Adipose tissue (tissue), 3 donors: ENCODE measurements around the gene KIAA0232. TPM values are rescaled to one million over a fixed set of nuclear protein-coding genes. Genes with fewer than 3 reads are reported as not detected.
"Not testable (repeated sequence)": the region's sequence is repeated elsewhere in the genome, so short reads cannot be mapped to it uniquely, and the experiment has no call there.

Source experiments
- H3K27ac ChIP-seq: one replicate; pipeline ENCODE4 v1.5.1; 2013; ENCODE audit warnings: low read depth, low read length
- WGBS, 3 donors: extraction: QIAGEN DNeasy Blood & Tissue Kit; methylation state at CpG; one replicate each; pipeline ENCODE4 v1.1.7; 2013; 5-methylcytosine and 5-hydroxymethylcytosine counted together
- polyA plus RNA-seq, 3 donors: library from polyadenylated mRNA; stranded (reverse); fragments of 200-250 nt; gene quantifications; one replicate each; pipeline ENCODE4 v1.2.3, GENCODE V29; 2013
- donor health status: healthy with polysubstance abuse.
- donor health status: Bipolar disorder and iron deficiency.
- donor health status: healthy.

KIAA0232 gene
- polyA plus RNA-seq, 3 donors, result 3.8 to 9.8 (median 6.7) TPM

DNA sequence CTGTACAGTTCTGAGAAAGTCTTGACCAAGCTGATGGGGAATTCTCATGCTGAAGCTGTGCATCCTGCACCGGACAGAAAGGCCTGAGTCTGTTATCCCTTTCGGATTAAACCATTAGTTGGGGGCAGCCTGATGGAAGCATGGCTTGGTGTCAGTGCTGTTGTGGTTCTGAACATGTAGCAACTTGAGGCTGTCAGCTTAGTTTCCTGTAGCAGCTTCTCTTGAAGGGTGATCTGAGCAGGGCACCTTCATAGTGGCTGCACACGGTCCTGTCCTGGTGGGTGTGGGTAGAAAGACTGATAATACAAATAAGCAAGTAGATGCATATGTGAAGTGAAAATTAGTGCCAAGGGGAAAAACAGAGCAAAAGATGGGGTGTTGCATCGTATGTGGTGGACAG is 11.7 kb downstream of the KIAA0232 start:
- WGBS, 3 donors, result 82 to 85% (median 82%) methylated on average over 4 of the region's 4 CpGs
- no peak overlapping the region for H3K27ac ChIP-seq

DNA sequence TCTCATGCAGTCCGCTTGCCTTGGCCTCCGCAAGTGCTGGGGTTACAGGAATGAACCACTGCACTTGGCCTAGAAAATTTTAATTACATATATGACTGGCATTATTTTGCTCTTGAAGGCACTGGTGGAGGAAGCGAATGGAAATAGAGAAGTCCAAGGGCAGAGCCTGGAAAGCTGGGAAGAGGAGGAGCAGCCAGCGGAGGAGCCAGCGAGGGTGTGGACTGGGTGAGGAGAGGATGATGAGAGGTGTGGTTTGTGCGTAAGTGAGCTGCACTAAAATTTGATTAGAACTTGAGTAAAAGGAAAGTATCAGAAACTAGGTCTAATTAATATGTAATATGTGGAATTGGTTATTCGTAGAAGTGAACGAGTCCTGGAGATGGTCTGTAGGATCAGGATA is 13.3 kb downstream of the KIAA0232 start:
- no peak overlapping the region for H3K27ac ChIP-seq
- 95 to 98% (median 98%) methylated on average over 8 of the region's 8 CpGs for WGBS, 3 donors

DNA sequence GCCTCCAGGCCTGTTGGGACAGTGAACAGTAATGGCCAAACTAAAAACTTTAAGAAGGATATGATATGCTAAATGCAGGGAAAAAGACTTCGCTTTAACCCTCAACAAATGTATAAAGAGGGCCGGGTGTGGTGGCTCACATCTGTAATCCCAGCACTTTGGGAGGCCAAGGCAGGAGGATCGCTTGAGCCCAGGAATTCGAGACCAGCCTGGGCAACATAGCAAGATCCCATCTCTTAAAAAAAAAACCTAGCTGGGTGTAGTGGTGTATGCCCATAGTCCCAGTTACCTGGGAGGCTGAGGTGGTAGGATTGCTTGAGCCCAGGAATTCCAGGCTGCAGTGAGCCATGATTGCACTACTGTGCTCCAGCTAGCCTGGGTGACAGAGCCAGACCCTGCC is 14.8 kb downstream of the KIAA0232 start:
- 98 to 99% (median 99%) methylated on average over 4 of the region's 4 CpGs for WGBS, 3 donors
- H3K27ac ChIP-seq, result not testable (repeated sequence)

DNA sequence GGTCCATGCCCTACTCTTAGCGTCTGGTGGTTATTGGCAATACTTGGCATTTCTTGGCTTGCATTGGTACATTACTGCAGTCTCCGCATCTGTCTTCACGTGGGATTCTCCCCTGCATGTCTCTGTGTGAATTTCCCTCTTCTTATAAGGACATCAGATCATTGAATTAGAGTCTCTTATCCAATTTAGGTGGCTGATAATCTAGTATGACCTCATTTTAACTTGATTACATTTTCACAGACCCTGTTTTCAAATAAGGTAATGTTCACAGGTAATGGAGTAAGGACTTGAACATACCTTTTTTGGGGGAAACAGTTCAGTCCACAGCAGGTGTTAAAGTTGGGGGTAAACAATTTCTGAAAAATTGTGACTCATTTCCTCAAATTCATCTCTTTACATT is 16.6 kb downstream of the KIAA0232 start:
- WGBS, 3 donors, result 80 to 86% (median 83%) methylated on average over 3 of the region's 3 CpGs
- no peak overlapping the region for H3K27ac ChIP-seq

DNA sequence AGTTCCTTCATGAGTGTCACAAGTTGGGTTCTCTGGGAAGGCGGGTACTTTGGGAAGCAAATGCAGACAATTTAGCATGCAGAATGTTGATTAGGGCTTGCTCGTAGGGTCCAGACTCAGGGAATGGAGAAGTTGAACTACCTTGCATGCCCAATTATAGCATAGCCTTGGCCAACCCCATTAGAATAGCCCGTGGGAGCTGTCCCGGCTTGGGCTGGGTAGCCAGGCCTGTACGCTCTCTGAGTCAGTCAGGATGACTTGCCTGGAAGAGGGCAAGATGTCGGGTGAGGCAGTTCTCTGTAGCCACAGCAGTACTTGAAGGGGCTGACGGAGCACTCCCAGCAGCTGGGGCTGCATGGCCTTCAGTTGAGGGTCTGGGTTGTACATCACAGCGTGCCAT is 19.5 kb downstream of the KIAA0232 start:
- WGBS, 3 donors, result 95 to 96% (median 95%) methylated on average over 8 of the region's 8 CpGs
- no peak overlapping the region for H3K27ac ChIP-seq

DNA sequence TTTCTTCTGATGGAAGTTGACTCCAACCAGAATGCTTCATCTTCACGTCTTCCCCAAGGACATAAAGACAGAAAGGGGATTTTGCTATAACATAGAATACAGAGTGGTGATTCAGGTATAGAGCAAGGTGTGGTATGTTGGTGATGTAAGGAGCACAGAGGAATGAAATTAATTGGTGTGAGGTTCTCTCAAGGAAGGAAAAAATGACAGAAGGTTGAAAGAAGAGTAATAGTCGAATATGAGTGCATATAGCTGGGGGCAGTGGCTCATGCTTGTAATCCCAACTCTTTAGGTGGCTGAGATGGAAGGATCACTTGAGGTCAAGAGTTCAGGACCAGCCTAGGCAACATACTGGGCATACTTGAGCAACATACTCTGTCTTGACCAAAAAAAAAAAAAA is 20.1 kb downstream of the KIAA0232 start:
- no peak overlapping the region for H3K27ac ChIP-seq
- 94 to 100% (median 99%) methylated on average over 2 of the region's 2 CpGs for WGBS, 3 donors

DNA sequence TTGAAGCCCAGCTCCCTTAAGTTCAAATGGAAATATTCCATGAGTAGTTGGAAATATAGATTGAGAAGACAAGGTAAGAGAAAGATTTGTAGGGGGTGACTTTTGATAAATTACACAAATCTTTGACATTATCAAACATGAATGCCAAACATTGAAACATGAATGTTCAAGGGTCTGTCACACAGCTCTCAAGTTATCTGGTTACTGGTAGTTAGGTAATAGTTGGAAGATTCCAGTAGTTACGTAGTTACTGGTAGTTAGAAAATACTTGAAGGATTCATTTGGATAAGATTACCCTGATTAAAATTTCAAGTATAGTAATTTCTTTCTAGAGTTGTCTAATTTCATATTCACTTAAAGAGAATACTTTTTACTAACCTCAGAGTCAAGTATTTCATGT is 20.7 kb downstream of the KIAA0232 start:
- WGBS, 3 donors, result 41 to 94% (median 93%) methylated on average over 1 of the region's 1 CpG
- H3K27ac ChIP-seq, result no peak overlapping the region

DNA sequence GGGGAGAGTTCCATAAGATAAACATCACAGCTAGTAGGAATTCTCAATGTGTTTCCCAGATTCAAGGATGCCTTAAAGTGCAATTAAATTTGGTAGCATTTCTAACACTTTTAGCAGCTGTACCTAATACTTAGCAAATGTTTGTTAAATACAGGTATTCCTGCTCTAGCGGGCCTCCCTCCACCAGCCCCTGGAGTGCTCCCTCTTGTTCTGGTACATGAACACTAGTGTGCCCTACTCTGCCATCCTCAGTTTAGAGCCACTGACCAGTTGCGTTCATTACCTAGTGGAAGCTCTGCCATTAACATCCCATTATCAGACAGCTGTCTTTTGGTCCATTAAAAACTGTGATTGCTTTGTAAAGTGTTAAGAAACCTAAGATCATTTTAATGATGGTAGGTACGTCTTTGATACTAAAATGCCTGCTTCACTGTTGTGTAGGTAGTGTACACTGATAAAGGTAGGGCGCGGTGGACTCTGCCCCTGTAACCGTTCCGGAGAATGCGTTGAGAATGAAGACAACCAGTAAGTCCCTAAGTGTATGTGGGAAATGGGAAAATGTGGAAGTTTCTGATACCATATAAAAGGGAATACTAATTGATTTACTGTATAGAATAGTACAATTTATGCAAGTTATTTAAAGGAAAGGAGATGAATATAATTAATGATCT is 21.7 kb downstream of the KIAA0232 start:
- no peak overlapping the region for H3K27ac ChIP-seq
- 69 to 96% (median 93%) methylated on average over 8 of the region's 8 CpGs for WGBS, 3 donors

DNA sequence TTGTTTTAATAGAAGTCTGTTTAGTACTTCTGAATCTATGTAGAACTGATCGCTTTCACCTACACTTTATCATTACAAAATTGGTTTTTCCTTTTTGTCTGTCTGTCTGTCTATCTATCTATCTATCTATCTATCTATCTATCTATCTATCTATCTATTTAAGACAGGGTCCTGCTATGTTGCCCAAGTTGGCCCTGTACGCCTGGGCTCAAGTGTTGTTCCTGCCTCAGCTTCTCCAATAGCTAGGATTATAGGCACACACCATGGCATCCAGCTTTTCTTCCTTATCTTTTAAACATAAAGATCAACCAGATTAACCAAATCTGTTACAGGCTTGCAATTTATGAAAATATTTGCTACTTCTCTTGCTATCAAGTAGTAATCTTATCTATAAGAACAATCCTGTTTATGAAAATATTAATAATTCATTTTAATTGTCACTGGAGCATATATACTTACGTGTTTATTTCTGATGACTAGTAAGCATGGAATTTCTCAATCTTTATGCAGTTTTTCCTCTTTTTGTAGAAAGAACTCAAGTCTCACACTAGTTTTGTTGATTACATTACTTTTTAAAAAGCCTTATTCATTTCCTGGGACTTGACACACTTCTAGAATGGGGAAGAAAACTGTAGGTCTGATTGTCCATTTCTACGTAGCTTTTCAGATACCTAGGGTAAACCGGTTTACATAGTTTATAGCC is 24.5 kb downstream of the KIAA0232 start:
- WGBS, 3 donors, result 65 to 91% (median 73%) methylated on average over 5 of the region's 5 CpGs
- H3K27ac ChIP-seq, result no peak overlapping the region

DNA sequence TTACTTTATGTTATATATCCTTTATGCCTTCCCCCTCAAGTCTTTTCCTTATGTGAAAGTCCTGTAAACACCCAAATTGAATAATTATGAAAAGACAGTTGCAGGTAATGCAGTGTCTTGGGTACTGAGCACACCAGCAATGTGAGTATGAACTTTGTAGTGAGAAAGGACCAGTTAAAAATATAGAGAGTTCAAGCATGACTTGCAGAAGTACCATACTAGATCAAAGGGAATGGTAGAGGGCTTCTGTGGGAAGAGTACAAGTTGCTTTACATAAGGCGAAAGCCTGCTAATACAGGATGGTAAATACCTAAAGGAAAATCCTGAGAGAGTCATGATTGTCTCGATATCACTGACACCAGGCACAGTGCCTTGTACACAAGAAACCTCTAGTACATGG is 25.7 kb downstream of the KIAA0232 start:
- 88 to 96% (median 89%) methylated on average over 2 of the region's 2 CpGs for WGBS, 3 donors
- H3K27ac ChIP-seq, result no peak overlapping the region

DNA sequence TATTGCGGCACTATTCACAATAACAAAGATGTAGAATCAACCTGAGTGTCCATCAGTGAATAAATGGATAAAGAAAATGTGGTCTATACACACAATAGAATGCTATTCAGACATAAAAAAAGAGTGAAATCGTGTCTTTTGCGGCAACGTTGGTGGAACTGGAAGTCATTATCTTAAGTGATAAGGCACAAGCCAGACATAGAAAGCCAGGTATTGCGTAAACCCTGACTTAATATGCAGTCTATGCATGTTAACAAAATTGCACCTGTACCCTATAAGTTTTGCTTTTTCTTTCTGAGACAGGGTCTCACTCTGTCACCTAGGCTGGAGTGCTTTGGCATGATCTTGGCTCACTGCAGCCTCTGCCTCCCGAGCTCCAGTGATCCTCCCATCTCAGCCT is 28.6 kb downstream of the KIAA0232 start:
- no peak overlapping the region for H3K27ac ChIP-seq
- 59 to 84% (median 81%) methylated on average over 6 of the region's 6 CpGs for WGBS, 3 donors

DNA sequence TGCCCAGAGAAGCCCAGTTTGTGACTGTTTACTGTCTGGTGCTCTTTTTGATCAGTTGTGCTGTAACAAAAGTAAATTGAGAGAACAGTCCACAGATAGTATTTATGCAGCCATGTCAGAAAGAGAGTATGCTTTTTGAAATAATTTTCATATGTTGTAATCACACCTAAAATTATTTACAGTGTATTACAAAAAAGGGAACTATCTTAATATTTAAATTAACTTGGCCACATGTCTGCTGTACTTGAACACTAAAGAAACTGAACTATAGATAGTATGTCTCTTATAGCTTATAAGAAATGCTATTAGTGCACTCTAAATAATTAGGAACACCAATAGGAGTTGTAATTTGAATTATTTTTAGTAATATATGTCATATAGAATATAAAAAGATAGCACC is 30.2 kb downstream of the KIAA0232 start:
- H3K27ac ChIP-seq, result no peak overlapping the region

DNA sequence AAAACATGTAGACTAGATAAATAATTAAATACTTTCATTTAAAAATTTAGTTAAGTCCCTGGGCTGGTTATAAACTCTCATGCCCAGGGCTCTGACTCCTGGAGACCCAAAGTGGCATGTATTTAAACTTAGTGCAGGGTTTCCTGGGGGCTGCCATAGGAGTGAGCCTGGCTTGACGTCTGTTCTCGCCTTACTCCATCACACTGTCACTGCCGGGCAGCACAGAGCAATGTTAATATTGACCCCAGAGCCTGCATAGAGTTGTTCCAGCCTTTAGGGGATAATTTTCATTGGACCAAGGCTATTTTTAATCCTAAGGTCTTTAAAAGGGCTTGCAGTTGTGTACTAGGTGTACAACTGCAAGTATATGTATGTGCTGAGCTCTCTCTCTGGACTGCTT is 31.2 kb downstream of the KIAA0232 start:
- WGBS, 3 donors, result 87 to 96% (median 94%) methylated on average over 3 of the region's 3 CpGs
- H3K27ac ChIP-seq, result no peak overlapping the region

DNA sequence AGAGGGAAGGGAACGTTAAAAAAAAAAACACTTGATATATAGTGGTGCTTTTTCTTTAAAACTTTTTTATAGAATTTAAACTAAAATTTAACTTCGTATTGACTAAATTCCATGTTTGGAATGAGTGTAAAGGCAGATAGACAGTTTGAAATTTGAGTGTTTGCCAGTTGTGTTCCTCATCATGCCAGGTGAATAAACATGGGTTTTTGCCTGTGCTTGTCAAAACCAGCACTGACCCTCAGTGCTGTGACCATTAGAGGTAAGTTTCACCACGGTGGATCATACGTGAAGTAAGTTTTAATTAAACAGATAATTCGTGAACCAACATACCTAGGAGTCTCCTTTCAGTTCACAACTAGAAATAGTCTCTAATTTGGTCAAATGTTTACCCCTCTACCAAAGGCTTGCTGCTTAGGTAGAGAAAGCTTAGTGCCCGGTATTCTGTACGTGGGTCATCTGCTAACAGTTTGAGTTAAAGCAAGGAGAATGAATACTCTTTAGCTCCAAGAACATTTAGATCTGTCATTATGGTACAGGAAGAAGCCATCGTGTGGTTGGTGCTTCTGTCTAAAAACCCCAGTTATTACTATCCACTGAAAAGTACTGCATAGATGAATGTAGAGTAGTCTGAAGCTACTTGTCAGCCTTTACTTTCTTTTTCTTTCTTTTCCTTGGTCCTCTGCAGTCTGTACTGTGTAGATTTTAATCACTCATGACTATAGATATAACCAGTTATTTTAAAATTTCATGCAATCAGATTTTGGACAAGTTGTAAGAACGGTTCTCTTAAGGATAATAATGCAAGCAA is 32.7 kb downstream of the KIAA0232 start:
- no peak overlapping the region for H3K27ac ChIP-seq
- 27 to 90% (median 89%) methylated on average over 9 of the region's 9 CpGs for WGBS, 3 donors

DNA sequence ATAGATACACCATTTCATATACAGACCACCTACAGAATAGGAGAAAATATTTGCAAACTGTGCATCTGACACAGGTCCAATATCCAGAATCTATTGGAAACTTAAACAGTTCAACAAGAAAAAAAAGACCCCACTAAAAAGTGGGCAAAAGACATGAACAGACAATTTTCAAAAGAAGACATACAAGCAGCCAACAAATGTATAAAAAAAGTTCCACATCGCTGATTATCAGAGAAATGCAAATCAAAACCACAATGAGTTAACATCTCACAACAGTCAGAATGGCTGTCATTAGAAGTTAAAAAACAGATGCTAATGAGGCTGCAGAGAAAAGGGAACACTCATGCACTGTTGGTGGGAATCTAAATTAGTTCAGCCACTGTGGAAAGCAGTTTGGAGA is 36.8 kb downstream of the KIAA0232 start:
- WGBS, 3 donors, result 93 to 100% (median 93%) methylated on average over 1 of the region's 1 CpG

DNA sequence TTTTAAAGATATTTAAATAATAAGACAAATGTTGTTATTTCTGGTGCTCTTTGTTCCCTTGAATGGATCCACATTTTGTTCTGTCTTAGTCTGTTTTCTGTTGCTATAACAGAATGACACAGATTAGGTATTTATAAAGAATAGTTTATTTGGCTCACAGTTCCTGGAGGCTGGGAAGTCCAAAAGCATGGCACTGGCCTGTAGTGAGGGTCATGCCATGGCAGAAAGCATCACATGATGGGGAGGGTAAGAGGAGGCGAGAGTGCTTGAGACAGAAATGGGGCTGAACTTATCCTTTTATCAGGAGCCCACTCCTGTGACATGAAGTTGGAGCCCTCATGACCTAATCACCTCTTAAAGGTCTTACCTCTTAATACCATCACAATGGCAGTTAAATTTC is 38.2 kb downstream of the KIAA0232 start:
- WGBS, 3 donors, result 98 to 100% (median 100%) methylated on average over 1 of the region's 1 CpG
- H3K27ac ChIP-seq, result no peak overlapping the region

More for the DNA sequence above, 36.8 kb downstream of the KIAA0232 start:
- H3K27ac ChIP-seq, result no peak overlapping the region

DNA sequence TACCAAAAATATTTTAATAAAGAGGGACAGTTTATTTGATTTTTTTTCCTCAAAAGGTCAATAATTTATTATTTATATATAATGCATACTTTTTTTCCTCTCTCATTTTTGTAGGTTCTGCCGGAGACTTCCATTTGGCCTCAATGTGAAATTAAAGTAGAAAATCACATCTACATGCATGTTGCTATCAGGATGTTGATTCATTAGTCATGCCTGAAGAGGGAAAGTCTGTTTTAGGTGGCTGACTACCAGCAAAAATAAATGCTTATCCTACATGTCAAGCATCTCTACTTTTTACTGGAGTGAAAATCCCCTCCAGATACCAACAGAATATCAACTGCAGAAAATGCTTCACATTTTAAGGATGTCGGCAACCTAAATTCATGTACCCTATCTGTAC is 41.5 kb downstream of the KIAA0232 start:
- H3K27ac ChIP-seq, result no peak overlapping the region
- 96 to 99% (median 98%) methylated on average over 2 of the region's 2 CpGs for WGBS, 3 donors

DNA sequence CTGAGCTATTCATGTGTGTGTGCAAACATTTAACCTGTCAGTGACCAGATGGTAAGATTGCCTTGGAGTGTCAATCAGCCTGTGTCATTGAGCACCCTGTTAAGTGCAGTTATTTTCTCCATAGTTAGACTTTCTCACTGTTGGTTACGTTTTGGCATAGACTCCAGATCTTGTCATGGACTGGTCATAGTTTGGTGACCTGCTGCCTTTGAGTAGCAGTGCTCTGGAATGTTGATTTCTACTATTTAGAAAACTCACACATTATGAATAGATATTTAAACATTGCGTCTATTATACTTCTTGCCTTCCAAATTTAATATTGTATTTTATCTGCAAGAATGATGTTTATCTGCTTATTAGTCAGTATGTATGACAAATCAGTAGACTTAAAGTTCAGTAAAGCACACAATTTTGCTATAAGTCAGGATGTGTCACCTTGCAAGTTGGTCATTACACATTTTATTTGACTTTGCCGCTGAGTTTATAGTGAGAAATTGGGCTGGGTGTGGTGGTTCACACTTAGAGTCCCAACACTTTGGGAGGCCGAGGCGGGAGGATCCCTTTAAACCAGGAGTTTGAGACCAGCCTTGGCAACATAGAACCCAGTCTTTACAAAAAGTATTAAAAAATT is 42.4 kb downstream of the KIAA0232 start:
- H3K27ac ChIP-seq, result no peak overlapping the region
- 86 to 94% (median 93%) methylated on average over 5 of the region's 5 CpGs for WGBS, 3 donors

DNA sequence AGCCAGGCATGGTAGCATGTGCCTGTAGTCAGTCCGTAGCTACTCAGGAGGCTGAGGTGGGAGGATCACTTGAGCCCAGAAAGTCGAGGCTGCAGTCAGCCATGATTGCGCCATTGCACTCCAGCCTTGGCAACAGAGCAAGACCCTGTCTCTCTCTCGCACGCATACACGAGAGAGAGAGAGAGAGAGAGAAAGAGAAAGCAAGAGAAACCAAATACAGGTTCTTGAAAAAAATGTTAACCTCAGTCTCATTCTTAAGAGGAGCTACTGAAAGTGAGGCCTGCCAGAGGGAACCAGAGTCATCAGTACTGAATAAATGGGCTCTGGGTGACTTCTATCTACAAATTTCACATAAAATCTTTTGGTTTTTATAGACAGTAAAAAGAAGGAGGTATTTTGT is 42.9 kb downstream of the KIAA0232 start:
- WGBS, 3 donors, result 88 to 93% (median 92%) methylated on average over 6 of the region's 6 CpGs
- no peak overlapping the region for H3K27ac ChIP-seq
